Stimulated activated CD4-positive, alpha-beta T cell treated with anti-CD3 and anti-CD28 coated beads, Interleukin-4, amount 100 ng/mL, for 48 hours (primary cell): Measurements from ENCODE around the gene SHMT2.

Experiments
- DNase-seq, 2 donors: peaks; one replicate each; pipeline ENCODE4 v3.0.0-alpha.2; 2020; ENCODE audit warnings: low read depth in 2 of 2

The SHMT2 gene

GRCh38 chr12:57196956-57197355 is 32.6 kb upstream of the SHMT2 start:
- no peak for DNase-seq

- DNase-seq = no peak
Observed at GRCh38 chr12:57198329-57198728, 31.2 kb upstream of the SHMT2 start.

- no peak for DNase-seq
Observed at GRCh38 chr12:57199191-57199590, 30.3 kb upstream of the SHMT2 start.

GRCh38 chr12:57200497-57200896 is 29.0 kb upstream of the SHMT2 start:
- no peak for DNase-seq

GRCh38 chr12:57201219-57201618 is 28.3 kb upstream of the SHMT2 start:
- no peak for DNase-seq

- DNase-seq = no peak
Observed at GRCh38 chr12:57201631-57202030, 27.9 kb upstream of the SHMT2 start.

GRCh38 chr12:57202321-57202720 is 27.2 kb upstream of the SHMT2 start:
- DNase-seq = no peak

GRCh38 chr12:57203201-57203600 is 26.3 kb upstream of the SHMT2 start:
- no peak for DNase-seq

GRCh38 chr12:57203791-57204190 is 25.7 kb upstream of the SHMT2 start:
- DNase-seq = no peak

- no peak for DNase-seq
Observed at GRCh38 chr12:57204454-57204853, 25.1 kb upstream of the SHMT2 start.

GRCh38 chr12:57205186-57205585 is 24.3 kb upstream of the SHMT2 start:
- no peak for DNase-seq

GRCh38 chr12:57205931-57206330 is 23.6 kb upstream of the SHMT2 start:
- no peak for DNase-seq

- DNase-seq = no peak
Observed at GRCh38 chr12:57207731-57208630, 21.5 kb upstream of the SHMT2 start.

GRCh38 chr12:57208631-57209282 is 20.8 kb upstream of the SHMT2 start:
- no peak for DNase-seq

- no peak for DNase-seq
Observed at GRCh38 chr12:57209916-57210315, 19.6 kb upstream of the SHMT2 start.

GRCh38 chr12:57210461-57210860 is 19.1 kb upstream of the SHMT2 start:
- DNase-seq = no peak

GRCh38 chr12:57210926-57211692 is 18.4 kb upstream of the SHMT2 start:
- DNase-seq = no peak

- no peak for DNase-seq
Observed at GRCh38 chr12:57211791-57212700, 17.5 kb upstream of the SHMT2 start.

- no peak for DNase-seq
Observed at GRCh38 chr12:57212701-57213057, 16.8 kb upstream of the SHMT2 start.

GRCh38 chr12:57213058-57213715 is 16.3 kb upstream of the SHMT2 start:
- peak; percentile 77 to 81 for DNase-seq
